Dendritic cell treated with granulocyte-macrophage colony-stimulating factor and Interleukin-4, amounts not matched to agents 40 ng/mL and 50 ng/mL, for 4 days (primary cell): Measurements from ENCODE around the gene SEPTIN5.
"Not testable (repeated sequence)": the region's sequence is repeated elsewhere in the genome, so short reads cannot be mapped to it uniquely, and the experiment has no call there.

Experiments used
- H3K27ac Mint-ChIP-seq: one replicate; pipeline ENCODE4 v1.8.0; 2022; ENCODE audit warnings: mild to moderate bottlenecking, mixed read lengths
- H3K27me3 Mint-ChIP-seq: one replicate; pipeline ENCODE4 v1.8.0; 2022; ENCODE audit warnings: mild to moderate bottlenecking, mixed read lengths
- H3K36me3 Mint-ChIP-seq: one replicate; pipeline ENCODE4 v1.8.0; 2022; ENCODE audit warnings: low read depth, mixed read lengths
- H3K4me1 Mint-ChIP-seq: one replicate; pipeline ENCODE4 v1.8.0; 2022; ENCODE audit warnings: low read depth, mixed read lengths
- H3K4me3 Mint-ChIP-seq: one replicate; pipeline ENCODE4 v1.8.0; 2022; ENCODE audit warnings: mild to moderate bottlenecking, moderate library complexity, mixed read lengths
- H3K9me3 Mint-ChIP-seq: one replicate; pipeline ENCODE4 v1.8.0; 2022; ENCODE audit warnings: mixed read lengths
- intact Hi-C: fragments of 100-400 bp; cut with micrococcal nuclease; formaldehyde crosslinking; loops from one replicate; pipeline ENCODE4 v1.15.0; 2022

SEPTIN5 gene

GRCh38 chr22:19674929-19675253 is 39.4 kb upstream of the SEPTIN5 start:
- Mint-ChIP-seq H3K27ac (no peak overlapping the region), H3K4me3 (no peak overlapping the region), H3K9me3 (peaks cover 7% of the 10 kb centered on the region), H3K27me3 (peaks cover 5% of the 10 kb centered on the region), H3K36me3 (no peaks in the 10 kb centered on the region), H3K4me1 (no peaks in the 10 kb centered on the region)
- intact Hi-C loops, result no loop called here

DNA sequence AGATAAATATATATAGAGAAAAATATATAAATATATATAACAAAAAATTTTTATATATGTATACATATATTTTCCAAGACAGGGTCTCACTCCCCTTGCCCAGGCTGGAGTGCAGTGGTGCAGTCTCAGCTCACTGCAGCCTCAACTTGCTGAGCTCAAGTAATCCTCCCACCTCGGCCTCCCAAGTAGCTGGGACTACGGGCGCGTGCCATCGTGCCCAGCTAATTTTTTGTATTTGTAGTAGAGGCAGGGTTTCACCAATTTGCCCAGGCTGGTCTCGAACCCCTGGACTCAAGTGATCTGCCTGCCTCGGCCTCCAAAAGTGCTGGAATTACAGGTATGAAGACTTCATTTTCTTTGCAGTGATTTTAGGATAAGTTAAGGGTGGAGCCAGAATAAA is 38.9 kb upstream of the SEPTIN5 start:
- H3K27ac Mint-ChIP-seq, result no peak overlapping the region
- H3K9me3 Mint-ChIP-seq, result peaks cover 7% of the 10 kb centered on the region
- H3K27me3 Mint-ChIP-seq, result peaks cover 6% of the 10 kb centered on the region
- no peaks in the 10 kb centered on the region for H3K36me3 Mint-ChIP-seq
- intact Hi-C loops, result no loop called here
- no peaks in the 10 kb centered on the region for H3K4me1 Mint-ChIP-seq
- no peak overlapping the region for H3K4me3 Mint-ChIP-seq

DNA sequence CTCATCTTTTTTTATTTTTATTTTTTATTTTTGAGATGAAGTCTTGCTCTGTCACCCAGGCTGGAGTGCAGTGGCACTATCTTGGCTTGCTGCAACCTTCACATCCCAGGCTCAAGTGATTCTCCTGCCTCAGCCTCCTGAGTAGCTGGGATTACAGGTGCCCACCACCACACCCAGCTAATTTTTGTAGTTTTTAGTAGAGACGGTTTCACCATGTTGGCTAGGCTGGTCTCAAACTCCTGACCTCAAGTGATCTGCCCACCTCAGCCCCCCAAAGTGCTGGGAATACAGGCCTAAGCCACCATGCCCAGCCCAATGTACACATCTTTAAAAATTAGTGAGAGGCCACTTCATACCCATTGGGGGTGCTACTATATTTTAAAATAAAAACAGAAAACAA is 37.9 kb upstream of the SEPTIN5 start:
- H3K9me3 Mint-ChIP-seq, intact Hi-C loops, H3K27ac Mint-ChIP-seq, H3K36me3 Mint-ChIP-seq, H3K4me3 Mint-ChIP-seq, H3K4me1 Mint-ChIP-seq: not testable (repeated sequence)
- peaks cover 10% of the 10 kb centered on the region for H3K27me3 Mint-ChIP-seq

- intact Hi-C loops, result no loop called here
- Mint-ChIP-seq H3K4me3 (no peak overlapping the region), H3K27me3 (peaks cover 14% of the 10 kb centered on the region), H3K4me1 (peaks cover 5% of the 10 kb centered on the region), H3K36me3 (no peaks in the 10 kb centered on the region), H3K9me3 (no peaks in the 10 kb centered on the region), H3K27ac (no peak overlapping the region)
Observed at GRCh38 chr22:19678949-19679521, 35.3 kb upstream of the SEPTIN5 start.

GRCh38 chr22:19679522-19680101 is 34.7 kb upstream of the SEPTIN5 start:
- no peak overlapping the region for H3K27ac Mint-ChIP-seq
- H3K9me3 Mint-ChIP-seq, result no peaks in the 10 kb centered on the region
- H3K27me3 Mint-ChIP-seq, result peaks cover 11% of the 10 kb centered on the region
- intact Hi-C loops, result loop anchor here (5.0 kb wide), 1 partner anchor 38 kb away; no protein-coding TSS in a partner anchor
- H3K36me3 Mint-ChIP-seq, result no peaks in the 10 kb centered on the region
- no peak overlapping the region for H3K4me3 Mint-ChIP-seq
- peaks cover 5% of the 10 kb centered on the region for H3K4me1 Mint-ChIP-seq

- Mint-ChIP-seq H3K9me3 (no peaks in the 10 kb centered on the region), H3K4me1 (peaks cover 5% of the 10 kb centered on the region), H3K27ac (no peak overlapping the region), H3K4me3 (no peak overlapping the region), H3K27me3 (peaks cover 11% of the 10 kb centered on the region), H3K36me3 (no peaks in the 10 kb centered on the region)
- intact Hi-C loops, result loop anchor here (5.0 kb wide), 1 partner anchor 37 kb away; no protein-coding TSS in a partner anchor
Observed at GRCh38 chr22:19680287-19680881, 33.9 kb upstream of the SEPTIN5 start.

DNA sequence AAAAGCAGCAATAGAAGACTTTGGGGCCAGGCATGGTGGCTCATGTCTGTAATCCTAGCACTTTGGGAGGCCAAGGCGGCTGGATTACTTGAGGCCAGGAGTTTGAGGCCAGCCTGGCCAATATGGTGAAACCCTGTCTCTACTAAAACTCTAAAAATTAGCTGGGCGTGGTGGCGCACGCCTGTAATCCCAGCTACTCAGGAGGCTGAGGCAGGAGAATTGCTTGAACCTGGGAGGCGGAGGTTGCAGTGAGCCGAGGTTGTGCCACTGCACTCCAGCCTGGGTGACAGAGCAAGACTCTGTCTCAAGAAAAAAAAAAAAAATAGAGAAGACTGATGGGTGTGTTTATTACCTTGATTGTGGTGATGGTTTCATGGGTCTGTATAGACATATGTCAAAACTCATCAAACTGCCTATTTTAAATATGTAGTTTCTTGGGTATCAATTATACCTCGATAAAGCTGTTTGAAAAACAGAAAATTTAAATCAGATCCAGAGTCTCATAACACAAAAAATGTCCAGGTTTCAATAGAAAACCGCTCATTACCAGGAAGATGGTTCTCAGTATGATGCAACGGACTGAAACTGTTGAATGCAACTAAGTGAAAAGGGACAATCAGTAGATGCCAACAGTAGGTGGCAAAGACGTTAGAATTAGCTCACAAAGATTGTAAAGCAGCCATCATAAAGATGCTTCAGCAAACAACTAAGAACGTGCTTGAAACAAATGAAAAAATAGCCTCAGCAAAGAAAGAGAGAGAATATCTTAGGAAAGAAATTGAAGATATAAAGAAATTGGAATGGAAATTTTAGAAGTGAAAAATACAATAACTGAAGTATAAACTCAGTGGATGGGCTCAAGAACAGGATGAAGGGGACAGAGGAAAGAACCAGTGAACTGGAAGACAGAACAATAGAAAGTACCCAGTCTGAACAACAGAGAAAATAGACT is 33.1 kb upstream of the SEPTIN5 start:
- Mint-ChIP-seq H3K4me1 (peaks cover 5% of the 10 kb centered on the region), H3K27me3 (peaks cover 11% of the 10 kb centered on the region), H3K36me3 (no peaks in the 10 kb centered on the region), H3K9me3 (no peaks in the 10 kb centered on the region), H3K4me3 (no peak overlapping the region), H3K27ac (no peak overlapping the region)
- intact Hi-C loops, result loop anchor here (5.0 kb wide), 1 partner anchor 36 kb away; no protein-coding TSS in a partner anchor

DNA sequence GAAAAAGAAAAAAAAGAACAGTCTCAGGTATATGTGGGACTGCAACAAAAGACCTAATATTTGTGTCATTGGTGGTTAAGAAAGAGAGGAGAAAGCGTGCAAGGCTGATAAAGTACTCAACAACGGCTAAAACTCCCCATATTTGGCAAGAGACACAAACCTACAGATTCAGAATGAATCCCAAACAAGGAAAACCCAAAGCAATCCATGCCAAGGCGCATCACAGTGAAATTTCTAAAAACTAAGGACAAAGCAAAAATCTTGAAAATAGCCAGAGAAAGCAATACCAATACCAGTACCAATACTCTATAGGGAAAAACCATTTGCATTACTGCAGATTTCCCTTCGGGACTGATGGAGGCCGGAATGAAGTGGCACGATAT is 32.4 kb upstream of the SEPTIN5 start:
- intact Hi-C loops, result loop anchor here (5.0 kb wide), 1 partner anchor 35 kb away; no protein-coding TSS in a partner anchor
- Mint-ChIP-seq H3K27ac (no peak overlapping the region), H3K4me3 (no peak overlapping the region), H3K9me3 (no peaks in the 10 kb centered on the region), H3K36me3 (no peaks in the 10 kb centered on the region), H3K4me1 (peaks cover 5% of the 10 kb centered on the region), H3K27me3 (peaks cover 11% of the 10 kb centered on the region)

DNA sequence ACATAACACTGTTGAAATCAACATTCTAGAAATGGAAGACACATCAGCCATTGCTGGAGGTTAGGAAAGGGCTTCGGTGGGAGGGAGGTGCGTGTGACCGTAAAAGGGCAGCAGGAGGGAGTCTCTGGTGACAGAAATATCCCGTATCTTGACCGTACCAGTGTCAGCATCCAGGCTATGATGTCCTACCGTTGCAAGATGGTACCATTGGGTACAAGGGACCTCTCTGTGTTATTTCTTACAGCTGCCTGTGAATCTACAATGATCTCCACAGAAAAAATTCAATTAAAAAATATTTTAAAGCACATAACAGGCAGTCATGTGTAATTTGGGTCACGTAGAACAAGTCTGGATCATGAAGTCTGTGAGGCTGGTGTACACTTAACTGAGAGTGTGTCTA is 27.4 kb upstream of the SEPTIN5 start:
- H3K27ac Mint-ChIP-seq, result no peak overlapping the region
- H3K4me3 Mint-ChIP-seq, result no peak overlapping the region
- H3K27me3 Mint-ChIP-seq, result peaks cover 3% of the 10 kb centered on the region
- peaks cover 39% of the 10 kb centered on the region for H3K4me1 Mint-ChIP-seq
- intact Hi-C loops, result no loop called here
- H3K9me3 Mint-ChIP-seq, result no peaks in the 10 kb centered on the region
- no peaks in the 10 kb centered on the region for H3K36me3 Mint-ChIP-seq

DNA sequence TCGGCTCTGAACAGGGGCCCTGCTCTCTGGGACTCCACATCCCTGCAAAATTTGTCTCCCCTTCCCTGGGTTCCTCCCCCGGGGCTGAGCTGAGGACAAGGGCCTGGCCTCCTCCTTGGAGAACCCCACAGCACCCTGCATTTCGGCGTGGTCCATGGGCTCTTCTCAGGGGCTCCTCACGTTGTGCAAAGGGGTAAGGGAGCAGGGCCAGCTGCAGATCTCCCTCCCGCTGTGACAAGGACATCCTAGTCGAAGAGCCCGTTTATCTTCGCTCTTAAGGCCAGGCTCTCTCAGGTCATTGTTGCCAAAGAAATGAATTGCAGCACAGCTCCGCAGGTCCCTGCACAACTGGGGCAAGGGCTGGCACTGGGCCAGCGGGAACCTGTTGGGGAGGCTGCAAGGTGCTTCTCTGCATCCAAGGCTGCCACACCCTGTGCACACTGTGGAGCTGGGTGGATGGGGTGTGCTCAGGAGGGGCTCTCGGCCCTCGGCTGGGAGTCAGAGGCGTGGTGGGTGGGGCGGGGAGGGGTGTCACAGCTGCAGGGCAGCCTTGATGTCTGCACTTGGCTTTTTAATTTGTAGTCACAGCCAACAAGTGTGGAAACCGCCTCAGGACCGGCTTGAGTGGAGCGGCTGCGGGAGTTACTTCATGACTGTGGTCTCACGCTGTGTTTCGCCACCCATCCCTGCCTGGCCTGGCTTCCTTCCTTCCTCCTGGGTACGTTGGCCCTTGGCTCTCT is 26.6 kb upstream of the SEPTIN5 start:
- Mint-ChIP-seq H3K27ac (no peak overlapping the region), H3K9me3 (no peaks in the 10 kb centered on the region), H3K4me3 (no peak overlapping the region), H3K4me1 (peaks cover 35% of the 10 kb centered on the region), H3K36me3 (no peaks in the 10 kb centered on the region), H3K27me3 (peaks cover 3% of the 10 kb centered on the region)
- intact Hi-C loops, result no loop called here

- Mint-ChIP-seq H3K27ac (peak overlapping the region; percentile 31), H3K27me3 (no peaks in the 10 kb centered on the region), H3K36me3 (no peaks in the 10 kb centered on the region), H3K4me3 (no peak overlapping the region), H3K9me3 (no peaks in the 10 kb centered on the region), H3K4me1 (peaks cover 35% of the 10 kb centered on the region)
- intact Hi-C loops, result no loop called here
Observed at GRCh38 chr22:19688301-19689290, 25.7 kb upstream of the SEPTIN5 start.

DNA sequence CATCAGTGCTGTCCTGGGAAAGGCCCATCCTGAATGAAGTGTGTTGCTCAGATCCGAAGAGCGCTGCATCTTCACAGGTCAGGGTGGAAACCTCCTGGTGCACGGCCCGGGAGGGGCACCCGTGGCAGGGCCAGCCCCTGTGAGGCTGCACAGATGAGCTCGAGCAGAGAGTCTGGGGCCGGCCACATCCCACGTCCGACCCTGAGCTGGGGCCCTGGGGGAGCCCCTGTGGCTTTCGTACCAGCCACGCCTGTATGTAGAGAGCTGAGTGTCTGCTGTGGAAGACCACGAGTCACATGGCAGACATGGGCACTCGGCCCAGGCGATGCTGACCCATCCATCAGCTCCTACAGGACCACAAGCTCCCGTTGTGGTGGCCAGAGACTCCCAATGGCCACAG is 24.9 kb upstream of the SEPTIN5 start:
- no peaks in the 10 kb centered on the region for H3K27me3 Mint-ChIP-seq
- no peaks in the 10 kb centered on the region for H3K36me3 Mint-ChIP-seq
- intact Hi-C loops, result no loop called here
- H3K9me3 Mint-ChIP-seq, result no peaks in the 10 kb centered on the region
- peaks cover 35% of the 10 kb centered on the region for H3K4me1 Mint-ChIP-seq
- no peak overlapping the region for H3K27ac Mint-ChIP-seq
- no peak overlapping the region for H3K4me3 Mint-ChIP-seq
